Activated CD4-positive, alpha-beta T cell treated with anti-CD3 and anti-CD28 coated beads for 36 hours (primary cell): Measurements from ENCODE around the gene OPRL1. TPM values are rescaled to one million over a fixed set of nuclear protein-coding genes. Genes with fewer than 3 reads are reported as not detected.

Experiments
- ATAC-seq: fragments of 200-7000 bp; cut with Tn5 transposase; one replicate; pipeline ENCODE4 v1.10.0; 2021; ENCODE audit warnings: mild to moderate bottlenecking, moderate library complexity
- CTCF ChIA-PET: fragments of 350-600 bp; sonication (Branson Sonifier 250); formaldehyde crosslinking; loops from one replicate; lab custom pipeline; 2021; ENCODE audit warnings: antibody characterized with exemption; lab: Charles Lee
- POLR2A ChIA-PET: fragments of 350-600 bp; sonication (Branson Sonifier 250); formaldehyde crosslinking; loops from one replicate; lab custom pipeline; 2021; ENCODE audit warnings: antibody characterized with exemption, inconsistent platforms; lab: Charles Lee
- DNase-seq: peaks from one replicate; pipeline ENCODE4 v3.0.0-alpha.2; 2020
- H3K27ac Mint-ChIP-seq: one replicate; pipeline ENCODE4 v1.8.0; 2021; ENCODE audit warnings: mixed read lengths
- H3K27me3 Mint-ChIP-seq: one replicate; pipeline ENCODE4 v1.8.0; 2021; ENCODE audit warnings: mixed read lengths
- H3K36me3 Mint-ChIP-seq: one replicate; pipeline ENCODE4 v1.8.0; 2021; ENCODE audit warnings: low read depth, mixed read lengths
- H3K4me1 Mint-ChIP-seq: one replicate; pipeline ENCODE4 v1.8.0; 2021; ENCODE audit warnings: mixed read lengths
- H3K4me3 Mint-ChIP-seq: one replicate; pipeline ENCODE4 v1.8.0; 2021; ENCODE audit warnings: mild to moderate bottlenecking, moderate library complexity, mixed read lengths
- H3K9me3 Mint-ChIP-seq: one replicate; pipeline ENCODE4 v1.8.0; 2021; ENCODE audit warnings: low read depth, mixed read lengths
- intact Hi-C, 2 experiments: fragments of 100-400 bp; cut with DNase I in 1 of 2; cut with micrococcal nuclease in 1 of 2; formaldehyde crosslinking; loops; one replicate each; pipeline versions ENCODE4 v1.14.2 to v1.15.1; 2022 to 2024; cut with DNase I, micrococcal nuclease
- total RNA-seq, 2 experiments: library from RNA; stranded (reverse); gene quantifications; one replicate each; pipeline ENCODE4 v1.2.3, GENCODE V29; 2021

Gene OPRL1
- total RNA-seq, 2 experiments from 2014 or later: 0.42 to 0.50 TPM

GRCh38 chr20:64058536-64058935 is 21.3 kb upstream of the OPRL1 start:
- CTCF ChIA-PET: interaction anchor here (0.7 kb wide), 1 partner anchor 210 kb away, joined by 3 read pairs; no protein-coding TSS in a partner anchor
- Mint-ChIP-seq H3K27me3 (peaks cover 7% of the 10 kb centered on the region), H3K4me1 (peaks cover 21% of the 10 kb centered on the region), H3K9me3 (no peaks in the 10 kb centered on the region), H3K27ac (peak overlapping the region; percentile 83), H3K4me3 (peak overlapping the region; percentile 79), H3K36me3 (no peaks in the 10 kb centered on the region)
- intact Hi-C loops: loop anchor here in 1 of 2 experiments (5.0 kb wide), 1 partner anchor 76 kb away; the partner anchor contains the start of gene PRPF6
- DNase-seq: no peak
- ATAC-seq: peak; percentile 3
- POLR2A ChIA-PET: no interaction called here

- POLR2A ChIA-PET: no interaction called here
- DNase-seq: no peak
- no peaks in the 10 kb centered on the region for H3K36me3 Mint-ChIP-seq
- no peaks in the 10 kb centered on the region for H3K9me3 Mint-ChIP-seq
- peaks cover 52% of the 10 kb centered on the region for H3K4me1 Mint-ChIP-seq
- CTCF ChIA-PET: interaction anchor here (0.7 to 1.4 kb wide), 9 partner anchors 15 to 509 kb away, joined by 3 to 9 read pairs (median 4); partner anchors contain the start of gene LKAAEAR1
- no peak for ATAC-seq
- H3K27ac Mint-ChIP-seq: no peak overlapping the region
- intact Hi-C loops: loop anchor here (1.0 to 10.0 kb wide), 4 partner anchors 523 to 1270 kb away; partner anchors contain the start of genes ARFGAP1 (in 1 of the 2) and PTK6 (in 1 of the 2)
- H3K27me3 Mint-ChIP-seq: no peaks in the 10 kb centered on the region
- H3K4me3 Mint-ChIP-seq: peak overlapping the region; percentile 82
These were observed 17.6 kb upstream of the OPRL1 start for GRCh38 chr20:64062276-64062595.

- Mint-ChIP-seq H3K36me3 (no peaks in the 10 kb centered on the region), H3K27me3 (no peaks in the 10 kb centered on the region), H3K4me3 (peak within 1 kb of the TSS; percentile 82), H3K27ac (peak within 1 kb of the TSS; percentile 79), H3K4me1 (peaks cover 51% of the 10 kb centered on the region), H3K9me3 (no peaks in the 10 kb centered on the region)
- DNase-seq (peak; percentile 98), ATAC-seq (peak; percentile 83)
- CTCF ChIA-PET: interaction anchor here (0.7 to 1.4 kb wide), 9 partner anchors 14 to 509 kb away, joined by 3 to 9 read pairs (median 4); partner anchors contain the start of gene LKAAEAR1
- POLR2A ChIA-PET: no interaction called here
- intact Hi-C loops: loop anchor here (1.0 to 10.0 kb wide), 10 partner anchors 17 to 1270 kb away; partner anchors contain the start of genes ARFGAP1 (in 1 of the 2), DNAJC5 (in 1 of the 2), GMEB2 (in 1 of the 2) and PRPF6 (in 1 of the 2)
These were observed 17.1 kb upstream of the OPRL1 start, which contains the start of gene TCEA2 for GRCh38 chr20:64062596-64063388. Gene TCEA2 (plus strand): TSS chr20:64063198. CDS start chr20:64063313, 115 bp downstream.

- Mint-ChIP-seq H3K27me3 (no peaks in the 10 kb centered on the region), H3K27ac (peak overlapping the region; percentile 79), H3K9me3 (no peaks in the 10 kb centered on the region), H3K4me1 (peaks cover 50% of the 10 kb centered on the region), H3K36me3 (no peaks in the 10 kb centered on the region), H3K4me3 (peak overlapping the region; percentile 82)
- peak; percentile 16 for ATAC-seq
- DNase-seq: peak; percentile 78
- ChIA-PET POLR2A (no interaction called here), CTCF (interaction anchor here (1.0 to 1.4 kb wide), 3 partner anchors 22 to 83 kb away, joined by 3 to 9 read pairs (median 4); no protein-coding TSS in a partner anchor)
- intact Hi-C loops: loop anchor here (1.0 to 10.0 kb wide), 10 partner anchors 15 to 1271 kb away; partner anchors contain the start of genes RGS19 (in 2 of the 2), DNAJC5 (in 1 of the 2), GMEB2 (in 1 of the 2) and PRPF6 (in 1 of the 2)
These were observed 16.3 kb upstream of the OPRL1 start for GRCh38 chr20:64063389-64064144.

GRCh38 chr20:64064145-64064698 is 15.7 kb upstream of the OPRL1 start:
- no peak for DNase-seq
- Mint-ChIP-seq H3K4me1 (peaks cover 49% of the 10 kb centered on the region), H3K27me3 (no peaks in the 10 kb centered on the region), H3K36me3 (no peaks in the 10 kb centered on the region), H3K9me3 (no peaks in the 10 kb centered on the region), H3K27ac (peak overlapping the region; percentile 79), H3K4me3 (peak overlapping the region; percentile 82)
- intact Hi-C loops: loop anchor here (2.0 to 10.0 kb wide), 3 partner anchors 15 to 1272 kb away; partner anchors contain the start of genes PTK6 (in 1 of the 2) and RGS19 (in 1 of the 2)
- ATAC-seq: no peak
- ChIA-PET POLR2A (no interaction called here), CTCF (no interaction called here)

GRCh38 chr20:64065062-64065973 is 14.6 kb upstream of the OPRL1 start:
- ATAC-seq: no peak
- DNase-seq: peak; percentile 55
- Mint-ChIP-seq H3K4me3 (peak overlapping the region; percentile 20), H3K27ac (peak overlapping the region; percentile 80), H3K36me3 (no peaks in the 10 kb centered on the region), H3K27me3 (no peaks in the 10 kb centered on the region), H3K9me3 (no peaks in the 10 kb centered on the region), H3K4me1 (peaks cover 49% of the 10 kb centered on the region)
- POLR2A ChIA-PET: interaction anchor here (0.6 kb wide), 1 partner anchor 13 kb away, joined by 3 read pairs; no protein-coding TSS in a partner anchor
- CTCF ChIA-PET: interaction anchor here (0.7 to 2.0 kb wide), 4 partner anchors 8 to 200 kb away, joined by 3 to 6 read pairs (median 4); partner anchors contain the start of gene TPD52L2
- intact Hi-C loops: loop anchor here in 1 of 2 experiments (2.0 to 10.0 kb wide), 2 partner anchors 13 to 531 kb away; partner anchors contain the start of genes PTK6 and RGS19

GRCh38 chr20:64065974-64066343 is 13.9 kb upstream of the OPRL1 start:
- Mint-ChIP-seq H3K27me3 (no peaks in the 10 kb centered on the region), H3K4me1 (peaks cover 49% of the 10 kb centered on the region), H3K4me3 (peak overlapping the region; percentile 20), H3K36me3 (no peaks in the 10 kb centered on the region), H3K27ac (peak overlapping the region; percentile 80), H3K9me3 (no peaks in the 10 kb centered on the region)
- POLR2A ChIA-PET: interaction anchor here (0.6 kb wide), 2 partner anchors 12 to 123 kb away, joined by 3 read pairs; no protein-coding TSS in a partner anchor
- DNase-seq (peak; percentile 84), ATAC-seq (peak; percentile 69)
- CTCF ChIA-PET: interaction anchor here (0.7 to 2.0 kb wide), 4 partner anchors 9 to 200 kb away, joined by 3 to 6 read pairs (median 4); partner anchors contain the start of gene TPD52L2
- intact Hi-C loops: loop anchor here in 1 of 2 experiments (2.0 to 10.0 kb wide), 2 partner anchors 13 to 531 kb away; partner anchors contain the start of genes PTK6 and RGS19

- ChIA-PET CTCF (interaction anchor here (2.0 kb wide), 1 partner anchor 10 kb away, joined by 6 read pairs; no protein-coding TSS in a partner anchor), POLR2A (no interaction called here)
- intact Hi-C loops: loop anchor here in 1 of 2 experiments (10.0 kb wide), 1 partner anchor 532 kb away; the partner anchor contains the start of gene PTK6
- H3K36me3 Mint-ChIP-seq: no peaks in the 10 kb centered on the region
- DNase-seq (no peak), ATAC-seq (no peak)
- no peaks in the 10 kb centered on the region for H3K9me3 Mint-ChIP-seq
- H3K27me3 Mint-ChIP-seq: no peaks in the 10 kb centered on the region
- H3K4me1 Mint-ChIP-seq: peaks cover 46% of the 10 kb centered on the region
- peak overlapping the region; percentile 55 for H3K27ac Mint-ChIP-seq
- H3K4me3 Mint-ChIP-seq: no peak overlapping the region
These were observed 12.8 kb upstream of the OPRL1 start for GRCh38 chr20:64067005-64067632.

- Mint-ChIP-seq H3K36me3 (peaks cover 2% of the 10 kb centered on the region), H3K4me3 (no peak overlapping the region), H3K27ac (peak overlapping the region; percentile 31), H3K4me1 (peaks cover 41% of the 10 kb centered on the region), H3K9me3 (no peaks in the 10 kb centered on the region), H3K27me3 (no peaks in the 10 kb centered on the region)
- DNase-seq: no peak
- no peak for ATAC-seq
- intact Hi-C loops: loop anchor here in 1 of 2 experiments (10.0 kb wide), 1 partner anchor 533 kb away; the partner anchor contains the start of gene PTK6
- POLR2A ChIA-PET: no interaction called here
- CTCF ChIA-PET: no interaction called here
These were observed 12.1 kb upstream of the OPRL1 start for GRCh38 chr20:64067733-64068307.
